Rectal smooth muscle tissue (tissue), 1 donor: ENCODE data around the gene OR7G1.

Source experiments
- H3K27ac ChIP-seq: one replicate; pipeline ENCODE4 v1.7.0; 2013; ENCODE audit warnings: low read depth, low read length, inconsistent platforms
- H3K27me3 ChIP-seq: one replicate; pipeline ENCODE4 v1.7.0; 2013; ENCODE audit warnings: low read length; ENCODE audit not compliant: control insufficient read depth, insufficient read depth
- H3K36me3 ChIP-seq: one replicate; pipeline ENCODE4 v1.7.0; 2013; ENCODE audit warnings: low read length; ENCODE audit not compliant: control insufficient read depth, insufficient read depth
- H3K4me1 ChIP-seq: one replicate; pipeline ENCODE4 v1.7.0; 2013; ENCODE audit warnings: low read length; ENCODE audit not compliant: control insufficient read depth, insufficient read depth
- H3K4me3 ChIP-seq: one replicate; pipeline ENCODE4 v1.7.0; 2013; ENCODE audit warnings: low read length
- H3K9ac ChIP-seq: one replicate; pipeline ENCODE4 v1.7.0; 2013; ENCODE audit warnings: low read length

OR7G1 gene

GRCh38 chr19:9140159-9140874 lies 24.8 kb upstream of the OR7G1 start, which contains the start of gene ZNF317:
ZNF317 (plus strand) TSS chr19:9140397; CDS start chr19:9156017, 15,620 bp downstream.
- Histone ChIP-seq H3K27me3 (no peaks in the 10 kb centered on the region), H3K4me1 (peaks cover 9% of the 10 kb centered on the region), H3K9ac (peak within 1 kb of the TSS; percentile 92), H3K4me3 (peak within 1 kb of the TSS; percentile 99), H3K36me3 (no peaks in the 10 kb centered on the region), H3K27ac (peak within 1 kb of the TSS; percentile 93)

GRCh38 chr19:9139609-9140158 lies 24.1 kb upstream of the OR7G1 start:
- H3K27ac ChIP-seq: peak overlapping the region; percentile 93

GRCh38 chr19:9132422-9132821 lies 16.9 kb upstream of the OR7G1 start:
- Histone ChIP-seq H3K36me3 (no peaks in the 10 kb centered on the region), H3K27me3 (no peaks in the 10 kb centered on the region), H3K9ac (no peak overlapping the region), H3K4me1 (no peaks in the 10 kb centered on the region), H3K27ac (no peak overlapping the region), H3K4me3 (no peak overlapping the region)

More at GRCh38 chr19:9139609-9140158, 24.1 kb upstream of the OR7G1 start:
- Histone ChIP-seq H3K36me3 (no peaks in the 10 kb centered on the region), H3K27me3 (no peaks in the 10 kb centered on the region), H3K9ac (peak overlapping the region; percentile 70), H3K4me1 (peaks cover 9% of the 10 kb centered on the region), H3K4me3 (peak overlapping the region; percentile 99)

- H3K36me3 ChIP-seq: no peaks in the 10 kb centered on the region
- H3K4me1 ChIP-seq: no peaks in the 10 kb centered on the region
- no peak overlapping the region for H3K4me3 ChIP-seq
- H3K27ac ChIP-seq: no peak overlapping the region
- no peaks in the 10 kb centered on the region for H3K27me3 ChIP-seq
- no peak overlapping the region for H3K9ac ChIP-seq
These were observed 15.4 kb upstream of the OR7G1 start for GRCh38 chr19:9130965-9131364.

GRCh38 chr19:9128171-9128570 lies 12.6 kb upstream of the OR7G1 start:
- H3K4me1 ChIP-seq: no peaks in the 10 kb centered on the region
- no peak overlapping the region for H3K27ac ChIP-seq
- H3K9ac ChIP-seq: no peak overlapping the region
- no peaks in the 10 kb centered on the region for H3K36me3 ChIP-seq
- no peak overlapping the region for H3K4me3 ChIP-seq
- no peaks in the 10 kb centered on the region for H3K27me3 ChIP-seq

- Histone ChIP-seq H3K9ac (no peak within 1 kb of the TSS), H3K36me3 (no peaks in the 10 kb centered on the region), H3K27me3 (no peaks in the 10 kb centered on the region), H3K4me1 (no peaks in the 10 kb centered on the region), H3K4me3 (no peak within 1 kb of the TSS), H3K27ac (no peak within 1 kb of the TSS)
These were observed 11.4 kb upstream of the OR7G1 start, which contains the start of gene OR7G3 for GRCh38 chr19:9126900-9127405. OR7G3 (minus strand) TSS chr19:9126950; CDS start chr19:9126950, 0 bp downstream.

- no peak overlapping the region for H3K4me3 ChIP-seq
- H3K27ac ChIP-seq: no peak overlapping the region
- H3K36me3 ChIP-seq: no peaks in the 10 kb centered on the region
- H3K4me1 ChIP-seq: no peaks in the 10 kb centered on the region
- H3K27me3 ChIP-seq: no peaks in the 10 kb centered on the region
- H3K9ac ChIP-seq: no peak overlapping the region
These were observed 984 bp upstream of the OR7G1 start for GRCh38 chr19:9116547-9116946.

GRCh38 chr19:9109959-9110358 lies 5.6 kb downstream of the OR7G1 start:
- Histone ChIP-seq H3K4me3 (no peak overlapping the region), H3K36me3 (no peaks in the 10 kb centered on the region), H3K27me3 (no peaks in the 10 kb centered on the region), H3K27ac (no peak overlapping the region), H3K9ac (no peak overlapping the region), H3K4me1 (no peaks in the 10 kb centered on the region)

GRCh38 chr19:9107375-9107774 lies 8.2 kb downstream of the OR7G1 start, which contains the start of gene OR7G2:
OR7G2 (minus strand) TSS chr19:9107475; CDS start chr19:9103243, 4,232 bp downstream.
- Histone ChIP-seq H3K27me3 (no peaks in the 10 kb centered on the region), H3K4me1 (no peaks in the 10 kb centered on the region), H3K4me3 (no peak within 1 kb of the TSS), H3K27ac (no peak within 1 kb of the TSS), H3K9ac (no peak within 1 kb of the TSS), H3K36me3 (no peaks in the 10 kb centered on the region)

GRCh38 chr19:9086761-9087160 lies 28.8 kb downstream of the OR7G1 start, which contains the start of gene OR1M1:
OR1M1 (plus strand) TSS chr19:9087061; CDS start chr19:9093245, 6,184 bp downstream.
- Histone ChIP-seq H3K9ac (no peak within 1 kb of the TSS), H3K4me1 (no peaks in the 10 kb centered on the region), H3K27ac (no peak within 1 kb of the TSS), H3K4me3 (no peak within 1 kb of the TSS), H3K36me3 (no peaks in the 10 kb centered on the region), H3K27me3 (no peaks in the 10 kb centered on the region)

- H3K4me1 ChIP-seq: peaks cover 7% of the 10 kb centered on the region
- H3K36me3 ChIP-seq: no peaks in the 10 kb centered on the region
- H3K27ac ChIP-seq: peak overlapping the region; percentile 40
- no peak overlapping the region for H3K4me3 ChIP-seq
- H3K9ac ChIP-seq: no peak overlapping the region
- no peaks in the 10 kb centered on the region for H3K27me3 ChIP-seq
These were observed 36.9 kb downstream of the OR7G1 start for GRCh38 chr19:9078651-9079050.

- no peak overlapping the region for H3K9ac ChIP-seq
- no peak overlapping the region for H3K4me3 ChIP-seq
- no peaks in the 10 kb centered on the region for H3K36me3 ChIP-seq
- no peaks in the 10 kb centered on the region for H3K27me3 ChIP-seq
- peaks cover 7% of the 10 kb centered on the region for H3K4me1 ChIP-seq
- no peak overlapping the region for H3K27ac ChIP-seq
These were observed 38.7 kb downstream of the OR7G1 start for GRCh38 chr19:9076901-9077300.
